NCI-H446 treated with DMSO at 0.1 percent for 48 hours (cell line): ENCODE results near the gene ACTR2.
"Not testable (repeated sequence)": the region's sequence is repeated elsewhere in the genome, so short reads cannot be mapped to it uniquely, and the experiment has no call there.

ENCODE experiments used
- DNase-seq: peaks from one replicate; lab custom pipeline; 2025; lab: John Stamatoyannopoulos, UW

The ACTR2 gene

DNA sequence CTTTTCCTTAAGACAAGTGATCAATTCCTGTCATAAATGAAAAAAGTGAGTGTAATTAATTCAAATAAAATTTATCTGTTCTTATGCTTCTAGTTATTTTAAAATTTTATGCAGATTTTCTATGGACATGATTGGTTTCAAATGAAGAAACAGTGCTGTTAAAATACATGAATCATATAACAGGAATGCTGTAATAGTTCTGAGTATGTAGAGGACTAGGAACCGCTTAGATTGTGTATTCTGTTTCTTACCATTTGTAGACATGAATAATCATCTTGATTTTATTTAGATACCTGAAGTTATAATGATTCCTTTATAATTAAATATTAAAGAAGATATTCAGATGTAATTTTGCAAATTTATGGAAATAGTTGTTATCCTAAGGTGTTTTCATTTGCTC, 3.5 kb downstream of the ACTR2 start:
- no peak for DNase-seq

DNA sequence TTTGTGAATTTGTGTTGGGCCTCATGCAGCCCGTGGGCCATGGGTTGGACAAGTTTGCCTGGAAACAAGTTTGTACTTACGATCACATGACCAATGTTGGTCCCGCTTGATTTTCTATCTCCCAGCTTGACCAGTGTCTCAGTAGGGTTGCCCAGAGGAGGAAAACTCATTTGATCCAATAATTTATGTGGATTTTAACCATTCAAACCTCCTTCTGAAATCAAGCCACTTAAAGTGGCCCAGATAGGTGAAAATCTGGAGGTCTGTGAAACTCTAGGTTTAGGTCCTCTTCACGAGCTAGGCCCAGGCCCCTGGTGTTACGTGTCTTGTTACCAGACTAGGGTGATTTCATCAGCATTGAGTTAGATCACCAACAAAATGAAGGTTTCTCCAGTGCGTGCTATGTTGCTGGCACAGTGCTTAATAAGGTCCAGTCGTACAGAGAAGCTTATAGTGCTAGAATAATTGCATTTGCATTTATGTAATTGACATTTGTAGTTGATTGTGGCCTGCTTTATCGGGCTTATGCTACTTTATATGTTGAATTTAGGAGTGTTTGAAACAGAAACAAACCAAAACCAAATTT, 4.4 kb downstream of the ACTR2 start:
- no peak for DNase-seq

GRCh38 chr2:65232636-65233035, 5.0 kb downstream of the ACTR2 start:
- DNase-seq = no peak

DNA sequence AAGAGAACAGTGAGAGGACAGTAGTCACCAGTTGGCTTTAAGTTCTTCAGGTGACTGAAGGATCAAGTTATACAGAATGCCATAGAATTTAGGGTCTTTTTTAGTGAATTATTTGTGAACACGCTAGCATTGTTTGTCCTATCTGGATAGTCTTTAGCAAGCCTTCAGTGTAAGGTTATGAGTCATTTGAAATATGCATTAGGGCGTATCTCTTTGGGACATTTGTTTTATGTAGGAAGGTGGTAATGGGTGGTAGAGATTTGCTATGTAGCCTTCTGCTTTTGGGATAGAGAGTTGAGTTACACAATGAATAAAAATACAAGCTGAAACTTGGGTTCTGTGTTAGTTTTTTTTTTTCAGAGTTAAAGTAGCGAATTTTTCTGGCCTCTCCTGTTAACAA, 13.0 kb downstream of the ACTR2 start:
- DNase-seq = no peak

DNA sequence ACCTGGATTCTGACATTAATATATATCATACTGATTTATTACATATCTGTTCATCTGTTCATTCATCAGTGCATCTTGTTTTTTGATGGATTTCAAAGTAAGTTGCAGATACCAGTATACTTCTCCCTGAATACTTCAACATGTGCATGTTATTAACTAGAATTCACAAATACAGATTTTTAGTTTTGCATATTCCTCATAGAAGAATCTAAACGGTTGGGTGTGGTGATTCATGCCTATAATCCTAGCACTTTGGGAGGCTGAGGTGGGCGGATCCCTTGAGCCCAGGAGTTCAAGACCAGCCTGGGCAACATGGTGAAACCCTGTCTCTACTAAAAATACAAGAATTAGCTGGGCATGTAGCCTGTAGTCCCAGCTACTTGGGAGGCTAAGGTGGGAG, 16.8 kb downstream of the ACTR2 start:
- DNase-seq = not testable (repeated sequence)

DNA sequence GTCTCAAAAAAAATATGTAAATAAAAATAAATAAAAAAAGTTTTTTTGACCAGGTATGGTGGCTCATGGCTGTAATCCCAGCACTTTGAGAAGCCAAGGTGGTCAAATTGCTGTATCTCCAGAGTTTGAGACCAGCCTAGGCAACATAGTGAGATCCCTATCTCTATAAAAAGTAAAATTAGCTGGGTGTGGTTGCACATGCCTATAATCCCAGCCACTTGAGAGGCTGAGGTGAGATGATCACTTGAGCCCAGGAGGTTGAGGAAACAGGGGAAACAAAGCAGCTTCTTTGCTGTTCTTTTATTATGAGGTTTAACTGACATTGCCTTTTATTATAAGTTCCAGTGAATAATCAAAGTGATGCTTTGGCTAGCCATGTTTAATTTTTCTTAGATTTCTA, 25.0 kb downstream of the ACTR2 start:
- no peak for DNase-seq

GRCh38 chr2:65255356-65255755, 27.7 kb downstream of the ACTR2 start:
- DNase-seq = no peak

DNA sequence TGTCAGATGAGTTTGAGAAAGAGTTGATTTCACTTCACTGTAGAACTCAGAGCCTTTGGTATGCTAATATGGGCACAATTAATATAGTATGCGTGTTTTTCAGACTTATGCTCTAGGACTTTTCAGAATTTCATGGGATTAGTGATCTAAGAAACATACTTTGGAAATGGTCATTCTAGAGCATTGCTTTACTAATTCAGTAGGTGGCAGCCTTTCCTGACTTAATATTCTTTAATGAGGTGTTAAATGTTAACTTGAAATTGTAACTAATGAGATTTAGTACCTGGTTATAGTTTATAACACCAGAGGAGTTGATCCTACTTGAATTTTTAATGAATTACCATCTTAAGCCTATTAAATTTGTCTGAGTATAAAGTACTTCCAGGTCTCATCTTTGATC, 28.4 kb downstream of the ACTR2 start:
- DNase-seq = no peak

DNA sequence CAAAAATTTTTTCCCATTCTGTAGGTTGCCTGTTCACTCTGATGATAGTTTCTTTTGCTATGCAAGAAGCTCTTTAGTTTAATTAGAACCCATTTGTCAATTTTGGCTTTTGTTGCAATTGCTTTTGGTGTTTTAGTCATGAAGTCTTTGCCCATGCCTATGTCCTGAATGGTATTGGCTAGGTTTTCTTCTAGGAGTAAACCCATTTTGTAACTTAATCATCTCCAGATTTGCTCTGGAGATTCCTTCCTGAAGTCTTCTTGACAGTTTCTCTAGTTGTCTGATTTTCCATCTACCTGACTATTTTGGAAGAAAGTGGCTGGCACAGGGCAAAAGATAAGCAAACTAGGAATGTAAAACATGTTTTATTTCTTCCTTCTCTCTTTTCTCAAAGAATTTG, 30.2 kb downstream of the ACTR2 start:
- DNase-seq = not testable (repeated sequence)

DNA sequence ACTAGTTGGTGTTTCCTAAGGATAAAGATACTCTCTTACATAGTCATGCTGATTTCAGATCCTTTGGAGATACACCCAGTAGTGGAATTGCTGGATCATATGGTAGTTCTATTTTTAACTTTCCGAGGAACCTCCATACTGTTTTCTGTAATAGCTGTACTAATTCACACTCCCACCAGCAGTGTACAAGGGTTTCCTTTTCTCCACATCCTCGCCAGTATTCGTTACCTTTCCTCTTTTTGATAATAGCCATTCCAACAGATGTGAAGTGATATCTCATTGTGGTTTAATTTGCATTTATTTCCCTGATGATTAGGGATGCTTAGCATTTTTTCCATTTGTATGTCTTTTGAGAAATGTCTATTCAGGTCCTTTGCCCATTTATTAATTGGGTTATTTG, 34.0 kb downstream of the ACTR2 start:
- DNase-seq = no peak

GRCh38 chr2:65263262-65263661, 35.6 kb downstream of the ACTR2 start:
- no peak for DNase-seq

DNA sequence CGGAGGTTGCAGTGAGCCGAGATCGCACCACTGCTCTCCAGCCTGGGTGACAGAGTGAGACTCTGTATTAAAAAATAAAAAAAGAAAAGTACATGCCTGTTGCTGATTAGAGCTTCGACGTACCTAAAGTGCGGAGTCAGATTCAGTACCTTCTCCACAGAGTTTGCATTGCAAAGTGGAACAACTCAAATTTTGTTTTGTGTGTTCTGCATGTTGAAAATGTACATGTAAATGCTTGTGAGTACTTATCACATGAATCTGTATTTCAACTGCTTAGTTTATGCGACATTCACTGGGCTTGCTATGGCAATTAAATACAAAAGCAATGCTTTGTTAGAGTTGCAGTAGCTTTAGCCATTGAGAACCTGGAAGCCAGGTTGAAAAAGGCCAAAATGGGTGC, 36.4 kb downstream of the ACTR2 start:
- DNase-seq = no peak

GRCh38 chr2:65264821-65265670, 37.4 kb downstream of the ACTR2 start:
- peak; percentile 37 for DNase-seq

DNA sequence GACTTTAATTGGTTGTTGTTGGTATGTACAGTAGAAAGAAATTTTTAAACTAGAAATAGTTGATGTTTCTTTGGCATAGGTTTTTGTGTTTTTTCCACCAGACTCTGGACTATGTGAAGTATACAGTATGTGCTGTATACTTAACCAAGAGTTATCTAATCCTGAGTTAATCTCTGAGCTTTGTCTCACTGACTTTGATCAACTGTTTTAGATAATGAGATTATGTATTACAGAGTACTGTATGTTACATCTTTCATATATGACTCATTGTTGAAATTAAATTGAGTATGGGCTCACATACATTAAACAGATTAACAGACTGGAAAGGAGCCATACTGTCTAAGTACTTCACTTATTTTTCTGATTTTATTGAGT, 38.0 kb downstream of the ACTR2 start:
- no peak for DNase-seq

GRCh38 chr2:65267008-65267407, 39.4 kb downstream of the ACTR2 start:
- no peak for DNase-seq

DNA sequence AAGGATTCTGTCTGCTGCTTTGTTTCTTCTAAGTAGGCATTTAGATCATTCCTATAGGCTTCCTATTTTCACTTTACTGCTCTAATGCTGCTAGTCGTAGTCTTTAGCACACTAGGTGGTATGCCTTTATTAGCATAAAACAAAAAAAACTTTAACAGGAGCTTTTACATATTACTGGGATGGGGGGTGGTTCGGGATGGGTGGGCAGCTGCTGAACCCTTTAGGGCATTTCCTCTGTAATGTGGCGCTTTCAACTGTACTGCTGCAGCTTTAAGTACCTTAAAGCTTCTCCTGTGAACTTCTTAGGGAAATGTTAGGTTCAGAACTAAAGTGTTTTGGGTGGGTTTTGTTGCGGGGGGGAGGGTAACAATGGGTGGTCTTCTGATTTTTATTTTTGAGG, 41.3 kb downstream of the ACTR2 start:
- DNase-seq = no peak

DNA sequence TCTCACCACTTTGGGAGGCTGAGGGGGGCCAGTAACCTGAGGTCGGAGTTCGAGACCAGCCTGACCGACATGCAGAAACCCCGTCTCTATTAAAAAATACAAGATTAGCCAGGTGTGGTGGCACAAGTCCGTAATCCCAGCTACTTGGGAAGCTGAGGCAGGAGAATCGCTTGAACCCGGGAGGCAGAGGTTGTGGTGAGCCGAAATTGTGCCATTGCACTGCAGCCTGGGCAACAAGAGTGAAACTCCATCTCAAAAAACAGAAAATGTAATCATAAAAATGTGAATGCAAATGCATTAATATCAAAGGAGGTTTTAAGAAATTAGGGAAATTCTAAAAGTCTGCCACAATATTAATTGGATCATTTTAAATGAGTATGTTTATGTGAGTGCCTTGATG, 45.7 kb downstream of the ACTR2 start:
- DNase-seq = no peak

DNA sequence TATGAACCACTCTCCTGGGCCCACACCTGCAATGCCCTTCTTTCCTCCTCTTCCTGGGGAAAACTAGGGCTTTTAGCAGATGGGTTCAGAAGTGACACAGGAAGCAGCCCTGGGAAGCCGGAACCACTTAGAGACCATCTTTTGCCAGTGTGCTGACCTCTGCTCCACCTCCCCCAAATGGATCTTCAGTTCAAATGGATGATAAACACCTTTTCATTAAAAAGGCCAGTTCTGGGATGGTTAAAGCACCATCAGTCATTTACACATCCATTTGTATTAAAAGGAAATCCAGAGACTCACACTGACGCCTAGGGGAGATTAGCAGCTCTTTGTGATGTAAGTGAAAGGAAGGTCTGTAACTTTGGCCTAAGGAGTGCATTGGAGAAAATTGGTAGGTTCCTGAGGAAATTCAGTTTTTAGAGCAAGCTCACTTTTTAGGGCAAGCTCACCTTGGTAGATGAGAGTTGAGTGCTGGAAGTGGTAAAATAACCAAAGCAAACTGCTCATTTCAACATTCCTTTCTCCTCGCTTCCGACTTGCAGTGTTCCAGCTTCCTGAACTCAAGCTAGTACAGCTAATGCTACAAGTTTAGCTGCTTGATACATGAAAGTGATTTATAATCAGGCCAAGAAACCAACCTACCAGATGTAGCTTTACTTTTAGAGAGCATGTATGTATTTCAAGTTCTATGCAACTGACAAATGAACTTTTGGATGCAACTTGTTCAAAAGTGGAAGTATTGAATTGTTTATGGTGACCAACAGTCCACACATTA, 47.7 kb downstream of the ACTR2 start:
- DNase-seq = no peak

DNA sequence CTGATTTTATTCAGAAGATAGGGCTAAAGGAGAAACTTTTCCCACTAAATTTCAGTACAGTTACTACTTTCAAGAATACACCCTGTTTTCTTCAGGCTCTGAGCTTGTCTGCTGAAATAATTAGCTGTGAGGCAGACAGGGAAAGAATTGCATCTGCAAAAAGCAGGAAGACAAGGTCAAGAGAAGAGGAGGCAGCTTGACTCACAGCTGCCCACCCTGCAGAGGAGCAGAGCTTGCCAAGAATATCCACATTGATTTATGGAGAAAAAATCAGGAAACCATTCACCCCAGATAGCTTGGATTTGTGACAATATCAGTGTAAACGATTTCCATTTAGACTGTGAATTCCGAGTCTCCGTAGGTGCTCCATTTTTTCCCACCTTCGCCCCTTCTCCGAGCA, 49.0 kb downstream of the ACTR2 start:
- peak; percentile 10 for DNase-seq

DNA sequence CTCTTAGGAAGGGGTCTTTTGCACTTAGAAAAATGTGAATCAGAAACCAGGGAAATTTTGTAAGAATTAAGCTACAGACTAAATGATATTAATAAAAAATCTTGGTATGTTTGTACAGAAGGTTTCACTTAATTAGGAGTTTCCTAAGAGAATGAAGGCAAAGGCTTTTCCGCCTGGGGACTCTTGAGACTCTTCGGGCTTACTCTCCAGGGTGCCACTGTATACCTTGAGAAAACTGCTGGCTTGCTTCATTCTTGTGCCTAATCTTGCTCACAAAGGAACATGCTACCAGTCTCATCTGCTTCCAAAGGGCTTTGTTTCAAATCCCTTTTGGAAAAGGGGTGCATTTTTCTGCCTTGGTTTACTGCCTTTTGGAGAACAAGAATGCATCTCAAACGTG, 49.5 kb downstream of the ACTR2 start:
- DNase-seq = no peak

- no peak for DNase-seq
These were observed 50.3 kb downstream of the ACTR2 start for GRCh38 chr2:65277791-65278483.

GRCh38 chr2:65278531-65278981, 50.9 kb downstream of the ACTR2 start:
- no peak for DNase-seq
